ENCODE results near the gene SPATA13.

- TF ChIP-seq CTCF (IDR thresholded peaks at IDR 0.05) (no peak), POLR2A (IDR thresholded peaks at IDR 0.05) (no peak)
Measured at GRCh38 chr13:24282256-24282655, 121.7 kb downstream of the SPATA13 start.
